H1 (cell line): ENCODE measurements around the gene EPHA10. TPM values are rescaled to one million over a fixed set of nuclear protein-coding genes. Genes with fewer than 3 reads are reported as not detected.

Source experiments
- CTCF ChIA-PET: fragments of 300-600 bp; sonication (Branson Sonifier 250); formaldehyde crosslinking; loops from one replicate; lab custom pipeline; 2021; ENCODE audit not compliant: partially characterized antibody; lab: Charles Lee
- POLR2A ChIA-PET: fragments of 300-600 bp; sonication (Branson Sonifier 250); formaldehyde crosslinking; loops from one replicate; lab custom pipeline; 2021; ENCODE audit warnings: inconsistent platforms; ENCODE audit not compliant: partially characterized antibody; lab: Charles Lee
- DNase-seq, 2 experiments: peaks; one replicate each; pipeline versions ENCODE4 v3.0.0 to v3.0.0-alpha.2; 2010 to 2022; ENCODE audit warnings: low spot score in 2 of 2, low read depth in 1 of 2, mixed read lengths in 1 of 2
- FAIRE-seq: peaks from 2 replicates; lab custom pipeline; 2011; peaks lifted over from hg19 to GRCh38; lab: Jason Lieb, UNC
- H2AFZ ChIP-seq: 2 replicates; pipeline ENCODE4 v1.8.1; 2012; ENCODE audit warnings: low read length, inconsistent platforms
- H2AK5ac ChIP-seq: 2 replicates; pipeline ENCODE4 v1.6.1; 2013; ENCODE audit warnings: low read depth, low read length
- H2BK120ac ChIP-seq: replicated peaks from 2 replicates; pipeline ENCODE3; 2013; ENCODE audit warnings: low read depth, low read length, inconsistent platforms
- H2BK12ac ChIP-seq: 2 replicates; pipeline ENCODE4 v1.6.1; 2013; ENCODE audit warnings: low read depth, low read length
- H2BK15ac ChIP-seq: 2 replicates; pipeline ENCODE4 v1.6.1; 2013; ENCODE audit warnings: low read length
- H2BK20ac ChIP-seq: 2 replicates; pipeline ENCODE4 v1.6.1; 2013; ENCODE audit warnings: low read length
- H2BK5ac ChIP-seq: 2 replicates; pipeline ENCODE4 v1.6.1; 2013; ENCODE audit warnings: low read depth, low read length
- H3K14ac ChIP-seq: 2 replicates; pipeline ENCODE4 v1.6.1; 2013; ENCODE audit warnings: inconsistent platforms; ENCODE audit not compliant: insufficient read length
- H3K18ac ChIP-seq: 2 replicates; pipeline ENCODE4 v1.6.1; 2013; ENCODE audit warnings: low read length; ENCODE audit errors: extremely low read depth
- H3K23ac ChIP-seq: 2 replicates; pipeline ENCODE4 v1.6.1; 2013; ENCODE audit warnings: inconsistent platforms; ENCODE audit not compliant: insufficient read length
- H3K23me2 ChIP-seq: 2 replicates; pipeline ENCODE4 v1.6.1; 2013; ENCODE audit warnings: low read depth, low read length
- H3K27ac ChIP-seq: 2 replicates; pipeline ENCODE4 v1.6.1; 2011; ENCODE audit warnings: low read depth, low read length, inconsistent platforms
- H3K27me3 ChIP-seq, 4 experiments: replicated peaks in 1 of 4; 1 replicate in 1 of 4; 2 replicates in 3 of 4; pipeline versions ENCODE4 v1.6.1 to v1.8.1; 2011 to 2013; ENCODE audit warnings: low read length in 3 of 4, mild to moderate bottlenecking in 3 of 4, inconsistent platforms in 2 of 4, mixed read lengths in 2 of 4, moderate library complexity in 1 of 4; ENCODE audit not compliant: control insufficient read depth in 3 of 4, insufficient read depth in 3 of 4; ENCODE audit errors: extremely low read depth in 1 of 4
- H3K36me3 ChIP-seq, 4 experiments: 2 replicates each; pipeline versions ENCODE4 v1.6.1 to v1.8.1; 2011 to 2013; ENCODE audit warnings: mild to moderate bottlenecking in 4 of 4, low read length in 3 of 4, moderate library complexity in 2 of 4, control low read depth in 1 of 4, inconsistent platforms in 1 of 4; ENCODE audit not compliant: insufficient read depth in 4 of 4, control insufficient read depth in 2 of 4
- H3K4ac ChIP-seq: replicated peaks from 2 replicates; pipeline ENCODE3; 2013; ENCODE audit warnings: low read length, low read depth, mixed read lengths, inconsistent platforms; ENCODE audit not compliant: insufficient read length
- H3K4me1 ChIP-seq, 4 experiments: replicated peaks in 1 of 4; 1 replicate in 1 of 4; 2 replicates in 3 of 4; pipeline versions ENCODE4 v1.6.1 to v1.8.1; 2011 to 2013; ENCODE audit warnings: low read length in 3 of 4, inconsistent platforms in 2 of 4, mixed read lengths in 1 of 4; ENCODE audit not compliant: insufficient read depth in 4 of 4, control insufficient read depth in 3 of 4
- H3K4me2 ChIP-seq, 2 experiments: 2 replicates each; pipeline versions ENCODE4 v1.6.1 to v1.8.1; 2011 to 2013; ENCODE audit warnings: low read depth in 2 of 2, low read length in 2 of 2, control low read depth in 1 of 2, inconsistent platforms in 1 of 2, mild to moderate bottlenecking in 1 of 2; ENCODE audit not compliant: insufficient read depth in 1 of 2
- H3K4me3 ChIP-seq, 4 experiments: fragments of 200-600, 300-600 bp in 1 of 4; sonication (generic), shearing (Covaris generic), sonication (Bioruptor Twin) in 1 of 4; 2 replicates each; pipeline versions ENCODE4 v1.5.1 to v1.8.1; 2011 to 2016; ENCODE audit warnings: low read length in 4 of 4, low read depth in 3 of 4, control low read depth in 2 of 4, inconsistent platforms in 2 of 4, mild to moderate bottlenecking in 2 of 4, mixed read lengths in 1 of 4, moderate library complexity in 1 of 4; ENCODE audit not compliant: insufficient read depth in 2 of 4; ENCODE audit errors: extremely low read depth in 1 of 4
- H3K56ac ChIP-seq: replicated peaks from 2 replicates; pipeline ENCODE3; 2013; ENCODE audit warnings: low read depth, mild to moderate bottlenecking, mixed read lengths, low read length, inconsistent platforms; ENCODE audit not compliant: insufficient read length
- H3K79me1 ChIP-seq: 2 replicates; pipeline ENCODE4 v1.6.1; 2013; ENCODE audit warnings: low read depth, low read length, control low read depth
- H3K79me2 ChIP-seq, 2 experiments: 2 replicates each; pipeline versions ENCODE4 v1.6.1 to v1.8.1; 2012 to 2013; ENCODE audit warnings: low read length in 2 of 2, mild to moderate bottlenecking in 2 of 2, inconsistent platforms in 1 of 2; ENCODE audit not compliant: insufficient read depth in 2 of 2, control insufficient read depth in 1 of 2
- H3K9ac ChIP-seq, 4 experiments: replicated peaks in 1 of 4; 1 replicate in 1 of 4; 2 replicates in 3 of 4; pipeline versions ENCODE4 v1.6.1 to v1.8.1; 2011 to 2013; ENCODE audit warnings: low read depth in 3 of 4, low read length in 3 of 4, control low read depth in 2 of 4, mild to moderate bottlenecking in 2 of 4, moderate library complexity in 2 of 4, inconsistent platforms in 1 of 4; ENCODE audit errors: extremely low read depth in 1 of 4
- H3K9me3 ChIP-seq, 2 experiments: 2 replicates each; pipeline versions ENCODE4 v1.6.1 to v1.8.1; 2012 to 2013; ENCODE audit warnings: mild to moderate bottlenecking in 2 of 2, moderate library complexity in 2 of 2, control low read depth in 1 of 2, inconsistent platforms in 1 of 2, low read depth in 1 of 2, low read length in 1 of 2, mixed read lengths in 1 of 2; ENCODE audit not compliant: insufficient read depth in 2 of 2
- H4K20me1 ChIP-seq, 2 experiments: replicated peaks in 1 of 2; 2 replicates each; pipeline versions ENCODE3 to v1.8.1; 2011 to 2013; ENCODE audit warnings: inconsistent platforms in 2 of 2, low read length in 2 of 2, mild to moderate bottlenecking in 1 of 2; ENCODE audit not compliant: insufficient read depth in 2 of 2, control insufficient read depth in 1 of 2
- H4K5ac ChIP-seq: 2 replicates; pipeline ENCODE4 v1.6.1; 2013; ENCODE audit warnings: low read length, low read depth, mixed read lengths, inconsistent platforms; ENCODE audit not compliant: insufficient read length
- H4K8ac ChIP-seq: 2 replicates; pipeline ENCODE4 v1.8.0; 2013; ENCODE audit warnings: mild to moderate bottlenecking, moderate library complexity, low read length, inconsistent platforms; ENCODE audit not compliant: insufficient read depth; ENCODE audit errors: extremely low read depth
- H4K91ac ChIP-seq: replicated peaks from 2 replicates; pipeline ENCODE3; 2013; ENCODE audit warnings: low read length, mixed read lengths, inconsistent platforms; ENCODE audit not compliant: insufficient read length
- ASH2L ChIP-seq: fragments of 200-600, 300-600 bp; sonication (generic); IDR thresholded peaks from one replicate; pipeline ENCODE4 v1.7.1; 2017; ENCODE audit warnings: low read length
- CBX5 ChIP-seq: fragments of 300-800, 300-1000 bp; sonication (generic); IDR thresholded peaks from 2 replicates; pipeline ENCODE4 v1.7.1; 2016; ENCODE audit warnings: antibody characterized with exemption, low read length, low read depth
- CTCF ChIP-seq, 3 experiments: IDR thresholded peaks; 1 replicate in 2 of 3; 2 replicates in 1 of 3; pipeline versions ENCODE4 v1.5.1 to v1.6.1; 2011; ENCODE audit warnings: low read length in 3 of 3, mild to moderate bottlenecking in 3 of 3, inconsistent platforms in 2 of 3, low read depth in 1 of 3, moderate library complexity in 1 of 3; ENCODE audit not compliant: insufficient read depth in 1 of 3; ENCODE audit errors: control extremely low read depth in 1 of 3
- HDAC2 ChIP-seq, 2 experiments: fragments of 300-600 bp in 1 of 2; sonication (generic) in 1 of 2; IDR thresholded peaks; 2 replicates each; pipeline ENCODE4 v1.6.1; 2011 to 2012; ENCODE audit warnings: low read depth in 2 of 2, low read length in 2 of 2, mild to moderate bottlenecking in 2 of 2, moderate library complexity in 2 of 2, borderline replicate concordance in 1 of 2, inconsistent platforms in 1 of 2
- SP1 ChIP-seq: IDR thresholded peaks from 2 replicates; pipeline ENCODE4 v1.6.1; 2011; ENCODE audit warnings: low read depth, low read length
- TAF1 ChIP-seq: IDR thresholded peaks from 2 replicates; pipeline ENCODE4 v1.6.1; 2011; ENCODE audit warnings: mild to moderate bottlenecking, low read depth, low read length
- TCF12 ChIP-seq: IDR thresholded peaks from 2 replicates; pipeline ENCODE4 v1.6.1; 2011; ENCODE audit warnings: low read depth, mild to moderate bottlenecking, low read length
- WGBS, 2 experiments: shearing (Covaris generic) in 1 of 2; methylation state at CpG; one replicate each; pipeline versions ENCODE4 v1.1.6 to v1.1.7; 2013 to 2015; ENCODE audit warnings: low lambda C conversion rate in 2 of 2, mixed read lengths in 2 of 2, inconsistent platforms in 1 of 2, low coverage in 1 of 2, missing lambda C conversion rate in 1 of 2; ENCODE audit not compliant: insufficient replicate concordance in 2 of 2, insufficient coverage in 1 of 2, insufficient read length in 1 of 2; ENCODE audit errors: extremely low coverage in 1 of 2, missing lambda C conversion rate in 1 of 2; 5-methylcytosine and 5-hydroxymethylcytosine counted together
- polyA plus RNA-seq, 7 experiments: library from polyadenylated mRNA; depleted of rRNA in 3 of 7; stranded (reverse) in 5 of 7; unstranded in 2 of 7; fragments of >200 nt in 5 of 7; fragments of 200-250 nt in 2 of 7; gene quantifications; 1 replicate in 5 of 7; 2 replicates in 1 of 7; 4 replicates in 1 of 7; pipeline versions ENCODE4 v1.2.1 to v1.2.3, GENCODE V29; 2011 to 2013; ENCODE audit warnings: missing spikeins in 2 of 7, mixed read lengths in 2 of 7
- total RNA-seq: library from RNA; stranded (reverse); fragmentation: NEBNext Ultra II Directional; extraction: Animal tissue kit (Norgen Biotek cat#: 25700); gene quantifications from 2 replicates; pipeline ENCODE4 v1.2.1, GENCODE V29; 2021

Gene EPHA10
- total and polyA plus RNA-seq, 2 of the 8 experiments (the other 6 are each of a cell fraction or from before 2014, with no cell fraction given) = 0.54 to 1.0 TPM

GRCh38 chr1:37692078-37692833, 72.7 kb downstream of the EPHA10 start, which contains the start of gene CDCA8:
TSS of gene CDCA8 (plus strand) at chr1:37692516. CDS start at chr1:37692691, 175 bp downstream.
- 0 out of 2 replicates have a peak, but pooled peaks cover 2% of the 10 kb centered on the region for H3K79me1 ChIP-seq
- peaks cover 0 to 5% of the 10 kb centered on the region in 2 experiments for H4K20me1 ChIP-seq
- CTCF ChIA-PET = interaction anchor here (0.6 to 2.1 kb wide), 8 partner anchors 9 to 1526 kb away, joined by 3 to 8 read pairs (median 3); no protein-coding TSS in a partner anchor
- peak within 1 kb of the TSS; percentile 83; the same call in 1 of the 2 replicates for H2AFZ ChIP-seq
- no peak within 1 kb of the TSS for H2BK12ac ChIP-seq
- H3K23me2 ChIP-seq = peaks cover 13% of the 10 kb centered on the region
- peaks cover 2 to 18% (median 15%) of the 10 kb centered on the region in 4 experiments; a peak in 6 of 8 replicates for H3K36me3 ChIP-seq
- H3K27ac ChIP-seq = peak within 1 kb of the TSS; percentile 37; the same call in 1 of the 2 replicates
- H3K9me3 ChIP-seq = no peaks in the 10 kb centered on the region
- 3% methylated on average over 54 of the region's 54 CpGs; no CpG with 5 or more reads in 1 of the 2 experiments for WGBS, 2 experiments
- peaks cover 0 to 1% (median 0%) of the 10 kb centered on the region in 4 experiments; a peak in 1 of 7 replicates for H3K27me3 ChIP-seq
- peak within 1 kb of the TSS; percentile 71 for H3K18ac ChIP-seq
- H3K4ac ChIP-seq = peak within 1 kb of the TSS; percentile 28
- peak within 1 kb of the TSS; percentile 93; the same call in 1 of the 2 replicates for H2BK5ac ChIP-seq
- peak; percentile 96 to 97 for DNase-seq
- H3K4me3 ChIP-seq = peak within 1 kb of the TSS; percentile 87 to 92 (median 90)
- no peak within 1 kb of the TSS for H3K14ac ChIP-seq
- H2BK120ac ChIP-seq = no peak within 1 kb of the TSS
- H4K91ac ChIP-seq = peak within 1 kb of the TSS; percentile 52
- H3K79me2 ChIP-seq = peaks cover 0 to 22% of the 10 kb centered on the region in 2 experiments; a peak in 2 of 4 replicates
- peak within 1 kb of the TSS; percentile 87 for H4K5ac ChIP-seq
- POLR2A ChIA-PET = interaction anchor here (0.7 to 2.9 kb wide), 16 partner anchors 8 to 380 kb away, joined by 3 to 10 read pairs (median 4); partner anchors contain the start of genes C1orf122, DNALI1, SNIP1 and YRDC
- no peak for FAIRE-seq
- H3K4me2 ChIP-seq = peak within 1 kb of the TSS; percentile 79 to 90
- peaks cover 0 to 13% (median 9%) of the 10 kb centered on the region in 4 experiments; a peak in 6 of 7 replicates for H3K4me1 ChIP-seq
- H3K9ac ChIP-seq = peak within 1 kb of the TSS; percentile 56 to 85 (median 76)
- no peak within 1 kb of the TSS for H2BK20ac ChIP-seq
- 0 out of 2 replicates have a peak within 1 kb of the TSS, but pooled peaks have one; percentile 61 for H2BK15ac ChIP-seq
- H3K56ac ChIP-seq = peak within 1 kb of the TSS; percentile 60
- no peak within 1 kb of the TSS for H2AK5ac ChIP-seq
- 0 out of 2 replicates have a peak within 1 kb of the TSS, but pooled peaks have one; percentile 66 for H4K8ac ChIP-seq
- H3K23ac ChIP-seq = no peak within 1 kb of the TSS
- no peak for TF ChIP-seq CBX5
- TF ChIP-seq TCF12 = no peak
- TF ChIP-seq TAF1 = peak; percentile 79
- no peak for TF ChIP-seq ASH2L
- TF ChIP-seq CTCF (IDR thresholded peaks at IDR 0.05; ENCODE audit: control extremely low read depth in 1 of 3, insufficient read depth in 1 of 3, low read depth in 1 of 3, low read length in 3 of 3) = peak; percentile 74 to 81 (median 81)
- TF ChIP-seq HDAC2 (IDR thresholded peaks at IDR 0.05; ENCODE audit: borderline replicate concordance in 1 of 2, low read depth in 2 of 2, low read length in 2 of 2) = peak in 1 of 2 experiments; percentile 45; a peak in 1 of 4 replicates
- TF ChIP-seq SP1 = peak; percentile 89
